GM23338 (cell line): ENCODE data around the gene SLC25A42.

Source experiments
- CTCF ChIP-seq, 2 experiments: fragments of 200-600 bp in 1 of 2; sonication (generic) in 1 of 2; conservative IDR thresholded peaks; 2 replicates each; pipeline versions ENCODE4 v1.5.1 to v1.6.1; 2016 to 2017; ENCODE audit warnings: antibody characterized with exemption in 2 of 2, low read depth in 2 of 2, mild to moderate bottlenecking in 2 of 2, moderate library complexity in 1 of 2
- NANOG ChIP-seq: IDR thresholded peaks from 2 replicates; pipeline ENCODE4 v1.6.1; 2016; ENCODE audit warnings: antibody characterized with exemption, borderline replicate concordance

GRCh38 chr19:19059837-19060611 lies 3.8 kb upstream of the SLC25A42 start:
- TF ChIP-seq NANOG (no peak), CTCF (conservative IDR thresholded peaks at IDR 0.05; ENCODE audit: low read depth in 2 of 2) (no peak)
